Measurements from ENCODE around the gene YY1.
"Not testable (repeated sequence)": the region's sequence is repeated elsewhere in the genome, so short reads cannot be mapped to it uniquely, and the experiment has no call there.

YY1 gene

GRCh38 chr14:100202712-100203111 lies 36.2 kb upstream of the YY1 start:
- no peaks in the 10 kb centered on the region for H3K27me3 ChIP-seq (ENCODE audit: control insufficient read depth in 5 of 5, insufficient read depth in 4 of 5, low read length in 5 of 5)
- H3K27ac ChIP-seq (ENCODE audit: low read depth, low read length): no peak overlapping the region
- no peaks in the 10 kb centered on the region for H3K9me3 ChIP-seq (ENCODE audit: control insufficient read depth in 5 of 5, low read length in 5 of 5)
- H3K4me1 ChIP-seq (ENCODE audit: control insufficient read depth in 5 of 5, insufficient read depth in 5 of 5, low read length in 5 of 5): no peaks in the 10 kb centered on the region
- H3K36me3 ChIP-seq (ENCODE audit: control insufficient read depth in 5 of 5, insufficient read depth in 5 of 5, low read length in 5 of 5): no peaks in the 10 kb centered on the region
- no peak overlapping the region for H3K4me3 ChIP-seq (ENCODE audit: low read depth in 1 of 5, low read length in 5 of 5)
- peak overlapping the region in 1 of 5 donors; percentile 2 for H3K9ac ChIP-seq (ENCODE audit: low read length in 5 of 5)

GRCh38 chr14:100203146-100203545 lies 35.8 kb upstream of the YY1 start:
- no peak overlapping the region for H3K27ac ChIP-seq (ENCODE audit: low read depth, low read length)
- no peak overlapping the region for H3K4me3 ChIP-seq (ENCODE audit: low read depth in 1 of 5, low read length in 5 of 5)
- no peak overlapping the region for H3K9ac ChIP-seq (ENCODE audit: low read length in 5 of 5)
- no peaks in the 10 kb centered on the region for H3K27me3 ChIP-seq (ENCODE audit: control insufficient read depth in 5 of 5, insufficient read depth in 4 of 5, low read length in 5 of 5)
- H3K4me1 ChIP-seq (ENCODE audit: control insufficient read depth in 5 of 5, insufficient read depth in 5 of 5, low read length in 5 of 5): no peaks in the 10 kb centered on the region
- no peaks in the 10 kb centered on the region for H3K36me3 ChIP-seq (ENCODE audit: control insufficient read depth in 5 of 5, insufficient read depth in 5 of 5, low read length in 5 of 5)
- H3K9me3 ChIP-seq (ENCODE audit: control insufficient read depth in 5 of 5, low read length in 5 of 5): no peaks in the 10 kb centered on the region

- H3K36me3 ChIP-seq (ENCODE audit: control insufficient read depth in 5 of 5, insufficient read depth in 5 of 5, low read length in 5 of 5): no peaks in the 10 kb centered on the region
- H3K9ac ChIP-seq (ENCODE audit: low read length in 5 of 5): no peak overlapping the region
- no peaks in the 10 kb centered on the region for H3K27me3 ChIP-seq (ENCODE audit: control insufficient read depth in 5 of 5, insufficient read depth in 4 of 5, low read length in 5 of 5)
- H3K27ac ChIP-seq (ENCODE audit: low read depth, low read length): no peak overlapping the region
- H3K9me3 ChIP-seq (ENCODE audit: control insufficient read depth in 5 of 5, low read length in 5 of 5): no peaks in the 10 kb centered on the region
- H3K4me3 ChIP-seq (ENCODE audit: low read depth in 1 of 5, low read length in 5 of 5): no peak overlapping the region
- H3K4me1 ChIP-seq (ENCODE audit: control insufficient read depth in 5 of 5, insufficient read depth in 5 of 5, low read length in 5 of 5): no peaks in the 10 kb centered on the region
Measured at GRCh38 chr14:100203962-100204834, 34.7 kb upstream of the YY1 start.

- H3K9me3 ChIP-seq (ENCODE audit: control insufficient read depth in 5 of 5, low read length in 5 of 5); H3K36me3 ChIP-seq (ENCODE audit: control insufficient read depth in 5 of 5, insufficient read depth in 5 of 5, low read length in 5 of 5); H3K27ac ChIP-seq (ENCODE audit: low read depth, low read length); H3K4me3 ChIP-seq (ENCODE audit: low read depth in 1 of 5, low read length in 5 of 5); H3K4me1 ChIP-seq (ENCODE audit: control insufficient read depth in 5 of 5, insufficient read depth in 5 of 5, low read length in 5 of 5); H3K9ac ChIP-seq (ENCODE audit: low read length in 5 of 5); H3K27me3 ChIP-seq (ENCODE audit: control insufficient read depth in 5 of 5, insufficient read depth in 4 of 5, low read length in 5 of 5): not testable (repeated sequence)
Measured at GRCh38 chr14:100204835-100205167, 34.1 kb upstream of the YY1 start.

GRCh38 chr14:100207588-100207987 lies 31.4 kb upstream of the YY1 start:
- H3K4me1 ChIP-seq (ENCODE audit: control insufficient read depth in 5 of 5, insufficient read depth in 5 of 5, low read length in 5 of 5); H3K9me3 ChIP-seq (ENCODE audit: control insufficient read depth in 5 of 5, low read length in 5 of 5); H3K9ac ChIP-seq (ENCODE audit: low read length in 5 of 5); H3K4me3 ChIP-seq (ENCODE audit: low read depth in 1 of 5, low read length in 5 of 5); H3K27ac ChIP-seq (ENCODE audit: low read depth, low read length); H3K36me3 ChIP-seq (ENCODE audit: control insufficient read depth in 5 of 5, insufficient read depth in 5 of 5, low read length in 5 of 5); H3K27me3 ChIP-seq (ENCODE audit: control insufficient read depth in 5 of 5, insufficient read depth in 4 of 5, low read length in 5 of 5): not testable (repeated sequence)

GRCh38 chr14:100208136-100208535 lies 30.8 kb upstream of the YY1 start:
- H3K4me1 ChIP-seq (ENCODE audit: control insufficient read depth in 5 of 5, insufficient read depth in 5 of 5, low read length in 5 of 5); H3K27ac ChIP-seq (ENCODE audit: low read depth, low read length); H3K9me3 ChIP-seq (ENCODE audit: control insufficient read depth in 5 of 5, low read length in 5 of 5); H3K27me3 ChIP-seq (ENCODE audit: control insufficient read depth in 5 of 5, insufficient read depth in 4 of 5, low read length in 5 of 5); H3K9ac ChIP-seq (ENCODE audit: low read length in 5 of 5); H3K36me3 ChIP-seq (ENCODE audit: control insufficient read depth in 5 of 5, insufficient read depth in 5 of 5, low read length in 5 of 5); H3K4me3 ChIP-seq (ENCODE audit: low read depth in 1 of 5, low read length in 5 of 5): not testable (repeated sequence)

- no peaks in the 10 kb centered on the region for H3K9me3 ChIP-seq (ENCODE audit: control insufficient read depth in 5 of 5, low read length in 5 of 5)
- H3K27me3 ChIP-seq (ENCODE audit: control insufficient read depth in 5 of 5, insufficient read depth in 4 of 5, low read length in 5 of 5): no peaks in the 10 kb centered on the region
- H3K36me3 ChIP-seq (ENCODE audit: control insufficient read depth in 5 of 5, insufficient read depth in 5 of 5, low read length in 5 of 5): no peaks in the 10 kb centered on the region
- H3K4me3 ChIP-seq (ENCODE audit: low read depth in 1 of 5, low read length in 5 of 5): no peak overlapping the region
- no peak overlapping the region for H3K9ac ChIP-seq (ENCODE audit: low read length in 5 of 5)
- H3K4me1 ChIP-seq (ENCODE audit: control insufficient read depth in 5 of 5, insufficient read depth in 5 of 5, low read length in 5 of 5): peaks cover 0 to 17% (median 13%) of the 10 kb centered on the region in 5 donors
- H3K27ac ChIP-seq (ENCODE audit: low read depth, low read length): no peak overlapping the region
Measured at GRCh38 chr14:100211366-100211765, 27.6 kb upstream of the YY1 start.

GRCh38 chr14:100211893-100212292 lies 27.1 kb upstream of the YY1 start:
- no peaks in the 10 kb centered on the region for H3K36me3 ChIP-seq (ENCODE audit: control insufficient read depth in 5 of 5, insufficient read depth in 5 of 5, low read length in 5 of 5)
- H3K27ac ChIP-seq (ENCODE audit: low read depth, low read length): no peak overlapping the region
- no peak overlapping the region for H3K9ac ChIP-seq (ENCODE audit: low read length in 5 of 5)
- H3K4me1 ChIP-seq (ENCODE audit: control insufficient read depth in 5 of 5, insufficient read depth in 5 of 5, low read length in 5 of 5): peaks cover 0 to 17% (median 13%) of the 10 kb centered on the region in 5 donors
- H3K4me3 ChIP-seq (ENCODE audit: low read depth in 1 of 5, low read length in 5 of 5): no peak overlapping the region
- H3K9me3 ChIP-seq (ENCODE audit: control insufficient read depth in 5 of 5, low read length in 5 of 5): no peaks in the 10 kb centered on the region
- H3K27me3 ChIP-seq (ENCODE audit: control insufficient read depth in 5 of 5, insufficient read depth in 4 of 5, low read length in 5 of 5): no peaks in the 10 kb centered on the region

GRCh38 chr14:100212476-100213333 lies 26.2 kb upstream of the YY1 start:
- H3K27ac ChIP-seq (ENCODE audit: low read depth, low read length): no peak overlapping the region
- no peak overlapping the region for H3K4me3 ChIP-seq (ENCODE audit: low read depth in 1 of 5, low read length in 5 of 5)
- no peak overlapping the region for H3K9ac ChIP-seq (ENCODE audit: low read length in 5 of 5)

GRCh38 chr14:100213587-100213955 lies 25.4 kb upstream of the YY1 start:
- no peaks in the 10 kb centered on the region for H3K36me3 ChIP-seq (ENCODE audit: control insufficient read depth in 5 of 5, insufficient read depth in 5 of 5, low read length in 5 of 5)
- peak overlapping the region in 4 of 5 donors; percentile 78 to 95 (median 88) for H3K9ac ChIP-seq (ENCODE audit: low read length in 5 of 5)
- no peaks in the 10 kb centered on the region for H3K9me3 ChIP-seq (ENCODE audit: control insufficient read depth in 5 of 5, low read length in 5 of 5)
- H3K27ac ChIP-seq (ENCODE audit: low read depth, low read length): peak overlapping the region; percentile 67
- H3K4me1 ChIP-seq (ENCODE audit: control insufficient read depth in 5 of 5, insufficient read depth in 5 of 5, low read length in 5 of 5): peaks cover 0 to 17% (median 13%) of the 10 kb centered on the region in 5 donors
- no peaks in the 10 kb centered on the region for H3K27me3 ChIP-seq (ENCODE audit: control insufficient read depth in 5 of 5, insufficient read depth in 4 of 5, low read length in 5 of 5)
- peak overlapping the region in 4 of 5 donors; percentile 72 to 80 (median 76) for H3K4me3 ChIP-seq (ENCODE audit: low read depth in 1 of 5, low read length in 5 of 5)

More at GRCh38 chr14:100212476-100213333, 26.2 kb upstream of the YY1 start:
- no peaks in the 10 kb centered on the region for H3K36me3 ChIP-seq (ENCODE audit: control insufficient read depth in 5 of 5, insufficient read depth in 5 of 5, low read length in 5 of 5)
- peaks cover 0 to 17% (median 13%) of the 10 kb centered on the region in 5 donors for H3K4me1 ChIP-seq (ENCODE audit: control insufficient read depth in 5 of 5, insufficient read depth in 5 of 5, low read length in 5 of 5)
- no peaks in the 10 kb centered on the region for H3K27me3 ChIP-seq (ENCODE audit: control insufficient read depth in 5 of 5, insufficient read depth in 4 of 5, low read length in 5 of 5)
- no peaks in the 10 kb centered on the region for H3K9me3 ChIP-seq (ENCODE audit: control insufficient read depth in 5 of 5, low read length in 5 of 5)

Measured in subcutaneous abdominal adipose tissue (tissue), 5 donors.